Lung (tissue), 12 donors: ENCODE measurements around the gene DTWD2. TPM values are rescaled to one million over a fixed set of nuclear protein-coding genes. Genes with fewer than 3 reads are reported as not detected.

Experiments
- ATAC-seq: fragments of 200-7000 bp; cut with Tn5 transposase; one replicate; pipeline ENCODE4 v1.9.1; 2020; ENCODE audit warnings: moderate number of reproducible peaks; ENCODE audit not compliant: insufficient read depth, low FRiP score
- DNase-seq, 3 donors: peaks; one replicate each; pipeline ENCODE4 v3.0.0-alpha.2; 2013 to 2017
- H3K27ac ChIP-seq, 2 donors: one replicate each; pipeline ENCODE4 v1.5.1; 2013; ENCODE audit warnings: mild to moderate bottlenecking in 2 of 2, moderate library complexity in 2 of 2, control low read depth in 1 of 2, inconsistent platforms in 1 of 2, low read depth in 1 of 2, low read length in 1 of 2
- H3K27me3 ChIP-seq, 3 donors: one replicate each; pipeline ENCODE4 v1.5.1; 2013; ENCODE audit warnings: low read length in 2 of 3; ENCODE audit not compliant: control insufficient read depth in 3 of 3, insufficient read depth in 3 of 3
- H3K36me3 ChIP-seq, 4 donors: one replicate each; pipeline ENCODE4 v1.5.1; 2013; ENCODE audit warnings: low read length in 4 of 4, mild to moderate bottlenecking in 1 of 4, moderate library complexity in 1 of 4; ENCODE audit not compliant: control insufficient read depth in 4 of 4, insufficient read depth in 4 of 4
- H3K4me1 ChIP-seq, 5 donors: one replicate each; pipeline ENCODE4 v1.5.1; 2013; ENCODE audit warnings: low read length in 5 of 5, mild to moderate bottlenecking in 2 of 5, moderate library complexity in 1 of 5; ENCODE audit not compliant: control insufficient read depth in 5 of 5, insufficient read depth in 5 of 5
- H3K4me3 ChIP-seq: one replicate; pipeline ENCODE4 v1.5.1; 2013; ENCODE audit warnings: mild to moderate bottlenecking, control low read depth, moderate library complexity
- H3K9ac ChIP-seq, 2 donors: one replicate each; pipeline ENCODE4 v1.5.1; 2013; ENCODE audit warnings: low read length in 2 of 2, control low read depth in 1 of 2; ENCODE audit not compliant: insufficient read depth in 1 of 2
- H3K9me3 ChIP-seq, 4 donors: one replicate each; pipeline ENCODE4 v1.5.1; 2013; ENCODE audit warnings: low read length in 3 of 4, mild to moderate bottlenecking in 1 of 4, moderate library complexity in 1 of 4; ENCODE audit not compliant: control insufficient read depth in 4 of 4, insufficient read depth in 3 of 4
- WGBS, 2 donors: extraction: QIAGEN DNeasy Blood & Tissue Kit; methylation state at CpG; one replicate each; pipeline ENCODE4 v1.1.7; 2013; 5-methylcytosine and 5-hydroxymethylcytosine counted together
- polyA plus RNA-seq, 2 donors: library from polyadenylated mRNA; stranded (reverse); fragments of 200-250 nt; gene quantifications; one replicate each; pipeline ENCODE4 v1.2.1, GENCODE V29; 2013
- total RNA-seq, 2 donors: library from RNA; depleted of rRNA in 1 of 2; stranded (reverse); fragments of >200 nt in 1 of 2; gene quantifications; one replicate each; pipeline ENCODE4 v1.2.1, GENCODE V29; 2014 to 2021
- TF ChIP-seq, protein P1 (sequence below): IDR thresholded peaks from 2 replicates; pipeline ENCODE4 v1.5.1; 2012; ENCODE audit warnings: mild to moderate bottlenecking; ENCODE audit errors: control extremely low read depth, extremely low read depth
- donor health status: control.
- donor health status: control.
- donor health status: Bipolar disorder and iron deficiency.
- donor health status: healthy.
- donor health status: DM: yes; HTN: yes; CAD: no.

Gene DTWD2
- total and polyA plus RNA-seq, 4 donors = 1.7 to 11.4 (median 5.2) TPM

DNA sequence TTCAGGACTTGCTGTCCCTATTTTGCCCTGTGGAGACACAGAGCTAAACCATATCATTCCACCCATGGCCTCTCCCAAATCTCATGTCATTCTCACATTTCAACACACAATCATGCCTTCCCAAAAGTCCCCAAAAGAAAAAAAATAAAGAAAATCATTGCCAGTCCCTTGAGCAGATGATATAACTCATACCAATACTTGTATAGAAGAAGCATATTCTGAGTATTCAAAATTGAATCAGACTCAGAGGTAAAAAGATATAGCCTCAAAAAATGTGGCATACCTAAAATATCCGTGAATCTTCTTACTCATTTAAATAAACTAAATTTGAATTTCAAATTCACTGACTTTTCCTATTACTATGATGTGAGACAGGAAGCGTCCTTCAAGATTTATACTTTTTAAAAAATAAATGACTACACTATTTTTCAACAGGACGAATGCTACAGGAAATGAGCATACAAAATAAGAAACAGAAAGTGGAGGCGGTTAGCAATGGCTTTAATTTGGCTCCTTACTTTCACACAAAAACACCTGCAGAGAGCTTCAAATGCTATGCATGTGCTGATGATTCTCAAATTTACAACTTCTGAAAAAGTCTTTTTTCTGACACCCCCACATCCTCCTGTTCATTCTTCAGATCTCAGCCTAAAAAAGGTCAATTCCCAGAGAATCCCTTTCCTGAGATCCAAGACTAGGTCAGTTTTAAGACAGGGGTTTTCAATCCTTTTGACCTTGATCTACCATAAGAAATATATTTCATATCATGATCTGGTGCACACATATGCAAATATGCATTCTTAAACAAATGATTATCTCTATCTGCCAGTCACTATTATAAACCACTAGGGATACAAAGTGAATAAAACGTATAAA lies 42.9 kb upstream of the DTWD2 start:
- Histone ChIP-seq H3K27ac (no peak overlapping the region), H3K4me3 (no peak overlapping the region), H3K9ac (no peak overlapping the region), H3K36me3 (no peaks in the 10 kb centered on the region), H3K9me3 (no peaks in the 10 kb centered on the region), H3K4me1 (no peaks in the 10 kb centered on the region), H3K27me3 (no peaks in the 10 kb centered on the region)
- DNase-seq = no peak
- TF ChIP-seq, protein P1, sequence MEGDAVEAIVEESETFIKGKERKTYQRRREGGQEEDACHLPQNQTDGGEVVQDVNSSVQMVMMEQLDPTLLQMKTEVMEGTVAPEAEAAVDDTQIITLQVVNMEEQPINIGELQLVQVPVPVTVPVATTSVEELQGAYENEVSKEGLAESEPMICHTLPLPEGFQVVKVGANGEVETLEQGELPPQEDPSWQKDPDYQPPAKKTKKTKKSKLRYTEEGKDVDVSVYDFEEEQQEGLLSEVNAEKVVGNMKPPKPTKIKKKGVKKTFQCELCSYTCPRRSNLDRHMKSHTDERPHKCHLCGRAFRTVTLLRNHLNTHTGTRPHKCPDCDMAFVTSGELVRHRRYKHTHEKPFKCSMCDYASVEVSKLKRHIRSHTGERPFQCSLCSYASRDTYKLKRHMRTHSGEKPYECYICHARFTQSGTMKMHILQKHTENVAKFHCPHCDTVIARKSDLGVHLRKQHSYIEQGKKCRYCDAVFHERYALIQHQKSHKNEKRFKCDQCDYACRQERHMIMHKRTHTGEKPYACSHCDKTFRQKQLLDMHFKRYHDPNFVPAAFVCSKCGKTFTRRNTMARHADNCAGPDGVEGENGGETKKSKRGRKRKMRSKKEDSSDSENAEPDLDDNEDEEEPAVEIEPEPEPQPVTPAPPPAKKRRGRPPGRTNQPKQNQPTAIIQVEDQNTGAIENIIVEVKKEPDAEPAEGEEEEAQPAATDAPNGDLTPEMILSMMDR = no peak
- no peak for ATAC-seq
- WGBS, 2 donors = 43 to 63% methylated on average over 5 of the region's 5 CpGs

GRCh38 chr5:119028575-119028974 lies 40.2 kb upstream of the DTWD2 start:
- WGBS, 2 donors = 71 to 81% methylated on average over 5 of the region's 5 CpGs
- H3K9ac ChIP-seq = no peak overlapping the region
- H3K36me3 ChIP-seq = no peaks in the 10 kb centered on the region
- ATAC-seq (no peak), DNase-seq (no peak)
- H3K9me3 ChIP-seq = no peaks in the 10 kb centered on the region
- H3K27me3 ChIP-seq = no peaks in the 10 kb centered on the region
- H3K4me1 ChIP-seq = no peaks in the 10 kb centered on the region
- no peak overlapping the region for H3K4me3 ChIP-seq
- TF ChIP-seq, protein P1 = no peak
- no peak overlapping the region for H3K27ac ChIP-seq

- H3K4me3 ChIP-seq = no peak overlapping the region
- WGBS, 2 donors = 29 to 48% methylated on average over 1 of the region's 1 CpG
- H3K27ac ChIP-seq = no peak overlapping the region
- H3K36me3 ChIP-seq = no peaks in the 10 kb centered on the region
- no peaks in the 10 kb centered on the region for H3K27me3 ChIP-seq
- H3K9me3 ChIP-seq = no peaks in the 10 kb centered on the region
- TF ChIP-seq, protein P1 = no peak
- DNase-seq = no peak
- H3K9ac ChIP-seq = no peak overlapping the region
- no peaks in the 10 kb centered on the region for H3K4me1 ChIP-seq
- no peak for ATAC-seq
These were observed 34.4 kb upstream of the DTWD2 start for GRCh38 chr5:119022773-119023172.
